ENCODE measurements around the gene GRID2. TPM values are rescaled to one million over a fixed set of nuclear protein-coding genes. Genes with fewer than 3 reads are reported as not detected.

Gene GRID2
- total and polyA plus RNA-seq, 10 of the 15 experiments (the other 5 are each of a cell fraction or from before 2014, with no cell fraction given): not detected

DNA sequence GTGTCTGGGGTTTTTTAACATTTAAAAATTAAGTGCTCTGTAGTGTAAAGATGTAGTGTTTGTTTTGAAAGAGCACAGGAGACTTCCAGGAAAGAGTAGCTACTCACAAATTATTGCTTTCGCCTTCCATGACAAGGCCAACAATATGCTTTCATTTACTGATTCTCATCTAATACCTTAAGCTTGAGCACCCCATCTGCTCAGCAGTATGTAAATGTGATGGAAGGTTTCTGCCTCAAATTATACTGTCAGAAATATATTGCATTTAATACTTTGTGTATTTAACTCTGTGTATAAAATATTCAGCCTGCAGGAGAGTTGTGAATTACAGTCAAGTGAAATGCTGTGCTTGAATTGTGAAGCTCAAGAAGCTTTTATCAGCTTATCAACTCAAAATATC, 1228.5 kb downstream of the GRID2 start:
- no peaks in the 10 kb centered on the region for H4K20me1 ChIP-seq (ENCODE audit: control insufficient read depth, insufficient read depth)
- no peak overlapping the region for H3K4me3 ChIP-seq
- BruUV-seq (replicated peaks): no TSS peak
- in situ Hi-C loops (cut with MboI) (no loop called here), intact Hi-C loops (cut with micrococcal nuclease; ENCODE audit: unreplicated experiment) (no loop called here)
- ChIA-PET SMC1A (ENCODE audit: uncharacterized antibody, unreplicated experiment) (no interaction called here), POLR2A (no interaction called here), CTCF (no interaction called here), RAD21 (ENCODE audit: unreplicated experiment) (no interaction called here)
- WGBS (ENCODE audit: insufficient coverage, insufficient replicate concordance, low lambda C conversion rate, missing lambda C conversion rate): 21% methylated on average over 1 of the region's 1 CpG
- FAIRE-seq (no peak), ATAC-seq (no peak), DNase-seq (ENCODE audit: low read depth, low spot score) (no peak)
- no peak overlapping the region for H3K9ac ChIP-seq (ENCODE audit: control insufficient read depth, insufficient read depth, low read length)
- H3K9me3 ChIP-seq (replicated peaks; ENCODE audit: control insufficient read depth, insufficient read depth, low read length): no peaks in the 10 kb centered on the region
- no peak overlapping the region for H3K27ac ChIP-seq (ENCODE audit: control insufficient read depth, insufficient read depth)
- H3K79me2 ChIP-seq (ENCODE audit: control insufficient read depth, insufficient read depth, low read length): no peaks in the 10 kb centered on the region
- no peaks in the 10 kb centered on the region for H3K27me3 ChIP-seq (replicated peaks in 1 of 2; ENCODE audit: control insufficient read depth in 2 of 2, insufficient read depth in 2 of 2, low read length in 1 of 2)
- no peak overlapping the region for H3K4me2 ChIP-seq (ENCODE audit: control insufficient read depth, insufficient read depth)
- H2AFZ ChIP-seq (ENCODE audit: control insufficient read depth, low read depth, low read length): no peak overlapping the region
- no peaks in the 10 kb centered on the region for H3K36me3 ChIP-seq (ENCODE audit: control insufficient read depth in 2 of 2, insufficient read depth in 2 of 2, low read length in 1 of 2)
- H3K4me1 ChIP-seq (ENCODE audit: control insufficient read depth, insufficient read depth, low read length): no peaks in the 10 kb centered on the region
- TF ChIP-seq POLR2A (IDR thresholded peaks at IDR 0.05; ENCODE audit: low read depth, low read length) (no peak), IKZF1 (conservative IDR thresholded peaks at IDR 0.05) (no peak), CHD2 (IDR thresholded peaks at IDR 0.05; ENCODE audit: borderline replicate concordance, low read depth, low read length) (no peak), POLR2AphosphoS2 (IDR thresholded peaks at IDR 0.05; ENCODE audit: low read depth, low read length) (no peak), NRF1 (conservative IDR thresholded peaks at IDR 0.05; ENCODE audit: low read depth, low read length) (no peak), CBX3 (IDR thresholded peaks at IDR 0.05; ENCODE audit: borderline replicate concordance, low read depth) (no peak), CBFB (IDR thresholded peaks at IDR 0.05; ENCODE audit: low read depth) (no peak), TCF7 (IDR thresholded peaks at IDR 0.05; ENCODE audit: borderline replicate concordance) (no peak), ZNF207 (IDR thresholded peaks at IDR 0.05; ENCODE audit: borderline replicate concordance) (no peak), NR2F1 (conservative IDR thresholded peaks at IDR 0.05) (no peak), ZNF24 (IDR thresholded peaks at IDR 0.05) (no peak), CREB1 (IDR thresholded peaks at IDR 0.05; ENCODE audit: low read depth) (no peak)
- TF ChIP-seq, protein P1, sequence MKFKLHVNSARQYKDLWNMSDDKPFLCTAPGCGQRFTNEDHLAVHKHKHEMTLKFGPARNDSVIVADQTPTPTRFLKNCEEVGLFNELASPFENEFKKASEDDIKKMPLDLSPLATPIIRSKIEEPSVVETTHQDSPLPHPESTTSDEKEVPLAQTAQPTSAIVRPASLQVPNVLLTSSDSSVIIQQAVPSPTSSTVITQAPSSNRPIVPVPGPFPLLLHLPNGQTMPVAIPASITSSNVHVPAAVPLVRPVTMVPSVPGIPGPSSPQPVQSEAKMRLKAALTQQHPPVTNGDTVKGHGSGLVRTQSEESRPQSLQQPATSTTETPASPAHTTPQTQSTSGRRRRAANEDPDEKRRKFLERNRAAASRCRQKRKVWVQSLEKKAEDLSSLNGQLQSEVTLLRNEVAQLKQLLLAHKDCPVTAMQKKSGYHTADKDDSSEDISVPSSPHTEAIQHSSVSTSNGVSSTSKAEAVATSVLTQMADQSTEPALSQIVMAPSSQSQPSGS (IDR thresholded peaks at IDR 0.05; ENCODE audit: low read length): no peak
- TF ChIP-seq, protein P2, sequence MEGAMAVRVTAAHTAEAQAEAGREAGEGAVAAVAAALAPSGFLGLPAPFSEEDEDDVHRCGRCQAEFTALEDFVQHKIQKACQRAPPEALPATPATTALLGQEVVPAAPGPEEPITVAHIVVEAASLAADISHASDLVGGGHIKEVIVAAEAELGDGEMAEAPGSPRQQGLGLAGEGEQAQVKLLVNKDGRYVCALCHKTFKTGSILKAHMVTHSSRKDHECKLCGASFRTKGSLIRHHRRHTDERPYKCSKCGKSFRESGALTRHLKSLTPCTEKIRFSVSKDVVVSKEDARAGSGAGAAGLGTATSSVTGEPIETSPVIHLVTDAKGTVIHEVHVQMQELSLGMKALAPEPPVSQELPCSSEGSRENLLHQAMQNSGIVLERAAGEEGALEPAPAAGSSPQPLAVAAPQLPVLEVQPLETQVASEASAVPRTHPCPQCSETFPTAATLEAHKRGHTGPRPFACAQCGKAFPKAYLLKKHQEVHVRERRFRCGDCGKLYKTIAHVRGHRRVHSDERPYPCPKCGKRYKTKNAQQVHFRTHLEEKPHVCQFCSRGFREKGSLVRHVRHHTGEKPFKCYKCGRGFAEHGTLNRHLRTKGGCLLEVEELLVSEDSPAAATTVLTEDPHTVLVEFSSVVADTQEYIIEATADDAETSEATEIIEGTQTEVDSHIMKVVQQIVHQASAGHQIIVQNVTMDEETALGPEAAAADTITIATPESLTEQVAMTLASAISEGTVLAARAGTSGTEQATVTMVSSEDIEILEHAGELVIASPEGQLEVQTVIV (IDR thresholded peaks at IDR 0.05; ENCODE audit: borderline replicate concordance, partially characterized antibody): no peak
- TF ChIP-seq, protein P3, sequence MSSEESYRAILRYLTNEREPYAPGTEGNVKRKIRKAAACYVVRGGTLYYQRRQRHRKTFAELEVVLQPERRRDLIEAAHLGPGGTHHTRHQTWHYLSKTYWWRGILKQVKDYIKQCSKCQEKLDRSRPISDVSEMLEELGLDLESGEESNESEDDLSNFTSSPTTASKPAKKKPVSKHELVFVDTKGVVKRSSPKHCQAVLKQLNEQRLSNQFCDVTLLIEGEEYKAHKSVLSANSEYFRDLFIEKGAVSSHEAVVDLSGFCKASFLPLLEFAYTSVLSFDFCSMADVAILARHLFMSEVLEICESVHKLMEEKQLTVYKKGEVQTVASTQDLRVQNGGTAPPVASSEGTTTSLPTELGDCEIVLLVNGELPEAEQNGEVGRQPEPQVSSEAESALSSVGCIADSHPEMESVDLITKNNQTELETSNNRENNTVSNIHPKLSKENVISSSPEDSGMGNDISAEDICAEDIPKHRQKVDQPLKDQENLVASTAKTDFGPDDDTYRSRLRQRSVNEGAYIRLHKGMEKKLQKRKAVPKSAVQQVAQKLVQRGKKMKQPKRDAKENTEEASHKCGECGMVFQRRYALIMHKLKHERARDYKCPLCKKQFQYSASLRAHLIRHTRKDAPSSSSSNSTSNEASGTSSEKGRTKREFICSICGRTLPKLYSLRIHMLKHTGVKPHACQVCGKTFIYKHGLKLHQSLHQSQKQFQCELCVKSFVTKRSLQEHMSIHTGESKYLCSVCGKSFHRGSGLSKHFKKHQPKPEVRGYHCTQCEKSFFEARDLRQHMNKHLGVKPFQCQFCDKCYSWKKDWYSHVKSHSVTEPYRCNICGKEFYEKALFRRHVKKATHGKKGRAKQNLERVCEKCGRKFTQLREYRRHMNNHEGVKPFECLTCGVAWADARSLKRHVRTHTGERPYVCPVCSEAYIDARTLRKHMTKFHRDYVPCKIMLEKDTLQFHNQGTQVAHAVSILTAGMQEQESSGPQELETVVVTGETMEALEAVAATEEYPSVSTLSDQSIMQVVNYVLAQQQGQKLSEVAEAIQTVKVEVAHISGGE (CRISPR knock-in tag; IDR thresholded peaks at IDR 0.05): no peak
- TF ChIP-seq, protein P4, sequence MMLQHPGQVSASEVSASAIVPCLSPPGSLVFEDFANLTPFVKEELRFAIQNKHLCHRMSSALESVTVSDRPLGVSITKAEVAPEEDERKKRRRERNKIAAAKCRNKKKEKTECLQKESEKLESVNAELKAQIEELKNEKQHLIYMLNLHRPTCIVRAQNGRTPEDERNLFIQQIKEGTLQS (IDR thresholded peaks at IDR 0.05; ENCODE audit: borderline replicate concordance, extremely low read depth, low read depth, low read length): no peak
- TF ChIP-seq, protein P5, sequence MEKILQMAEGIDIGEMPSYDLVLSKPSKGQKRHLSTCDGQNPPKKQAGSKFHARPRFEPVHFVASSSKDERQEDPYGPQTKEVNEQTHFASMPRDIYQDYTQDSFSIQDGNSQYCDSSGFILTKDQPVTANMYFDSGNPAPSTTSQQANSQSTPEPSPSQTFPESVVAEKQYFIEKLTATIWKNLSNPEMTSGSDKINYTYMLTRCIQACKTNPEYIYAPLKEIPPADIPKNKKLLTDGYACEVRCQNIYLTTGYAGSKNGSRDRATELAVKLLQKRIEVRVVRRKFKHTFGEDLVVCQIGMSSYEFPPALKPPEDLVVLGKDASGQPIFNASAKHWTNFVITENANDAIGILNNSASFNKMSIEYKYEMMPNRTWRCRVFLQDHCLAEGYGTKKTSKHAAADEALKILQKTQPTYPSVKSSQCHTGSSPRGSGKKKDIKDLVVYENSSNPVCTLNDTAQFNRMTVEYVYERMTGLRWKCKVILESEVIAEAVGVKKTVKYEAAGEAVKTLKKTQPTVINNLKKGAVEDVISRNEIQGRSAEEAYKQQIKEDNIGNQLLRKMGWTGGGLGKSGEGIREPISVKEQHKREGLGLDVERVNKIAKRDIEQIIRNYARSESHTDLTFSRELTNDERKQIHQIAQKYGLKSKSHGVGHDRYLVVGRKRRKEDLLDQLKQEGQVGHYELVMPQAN (conservative IDR thresholded peaks at IDR 0.05): no peak

Measured in GM12878 (cell line).